K562 (cell line): ENCODE measurements around the gene HIPK1. TPM values are rescaled to one million over a fixed set of nuclear protein-coding genes. Genes with fewer than 3 reads are reported as not detected.

ENCODE experiments used
- ATAC-seq: fragments of 200-7000 bp; cut with Tn5 transposase; 3 replicates; pipeline ENCODE4 v1.9.1; 2020; ENCODE audit warnings: moderate library complexity
- BruUV-seq: library from RNA; stranded (reverse); fragments of 400-500 nt; replicated peaks from 2 replicates; lab custom pipeline; 2021; lab: Mats Ljungman, UMichigan
- CTCF ChIA-PET: fragments of 300-600 bp; formaldehyde crosslinking; extraction: SDS; loops from one replicate; lab custom pipeline; 2021; ENCODE audit warnings: low intra/inter-chr PET ratio; lab: Yijun Ruan, JAX
- POLR2A ChIA-PET: fragments of 300-600, 350-650 bp; sonication (Branson Sonifier 250); formaldehyde crosslinking; extraction: SDS; loops from one replicate; lab custom pipeline; 2021; ENCODE audit warnings: antibody characterized with exemption, inconsistent platforms; lab: Yijun Ruan, JAX
- DNase-seq, 4 experiments: peaks; one replicate each; pipeline versions ENCODE4 v3.0.0 to v3.0.0-alpha.2; 2011 to 2018; ENCODE audit warnings: low spot score in 3 of 4, mixed read lengths in 3 of 4; ENCODE audit errors: extremely low read depth in 1 of 4
- FAIRE-seq: peaks from 2 replicates; lab custom pipeline; 2011; peaks lifted over from hg19 to GRCh38; lab: Jason Lieb, UNC
- H2AFZ ChIP-seq: 2 replicates; pipeline ENCODE4 v1.6.0; 2011; ENCODE audit warnings: low read depth, low read length, control low read depth, inconsistent platforms
- H3K27ac ChIP-seq: fragments of 200-600 bp; 3 replicates; pipeline ENCODE4 v1.8.0; 2011; ENCODE audit warnings: low read depth, mild to moderate bottlenecking, control low read depth, inconsistent platforms, low read length, moderate library complexity, mixed read lengths; ENCODE audit errors: extremely low read depth
- H3K27me3 ChIP-seq, 2 experiments: fragments of 300-600 bp in 1 of 2; 2 replicates in 1 of 2; 3 replicates in 1 of 2; pipeline versions ENCODE4 v1.6.0 to v1.8.0; 2011; ENCODE audit warnings: inconsistent platforms in 2 of 2, low read length in 2 of 2, mild to moderate bottlenecking in 1 of 2, mixed read lengths in 1 of 2, moderate library complexity in 1 of 2; ENCODE audit not compliant: control insufficient read depth in 2 of 2, insufficient read depth in 2 of 2
- H3K36me3 ChIP-seq: fragments of 300-600 bp; 3 replicates; pipeline ENCODE4 v1.8.0; 2011; ENCODE audit warnings: mild to moderate bottlenecking, low read length, inconsistent platforms; ENCODE audit not compliant: control insufficient read depth, insufficient read depth
- H3K4me1 ChIP-seq, 2 experiments: fragments of 200-600 bp in 1 of 2; replicated peaks in 1 of 2; 2 replicates in 1 of 2; 3 replicates in 1 of 2; pipeline versions ENCODE4 v1.5.1 to v1.8.0; 2011; ENCODE audit warnings: inconsistent platforms in 2 of 2, low read length in 2 of 2, mild to moderate bottlenecking in 1 of 2, mixed read lengths in 1 of 2, moderate library complexity in 1 of 2; ENCODE audit not compliant: control insufficient read depth in 2 of 2, insufficient read depth in 2 of 2
- H3K4me2 ChIP-seq: 2 replicates; pipeline ENCODE4 v1.6.1; 2011; ENCODE audit warnings: low read length, control low read depth, inconsistent platforms, mixed read lengths; ENCODE audit not compliant: insufficient read depth
- H3K4me3 ChIP-seq: fragments of 200-600 bp; sonication (generic), shearing (Covaris generic); 2 replicates; pipeline ENCODE4 v1.5.1; 2016; ENCODE audit warnings: control low read depth, inconsistent platforms
- H3K79me2 ChIP-seq: fragments of 200-600 bp; 3 replicates; pipeline ENCODE4 v1.8.0; 2011; ENCODE audit warnings: low read length, inconsistent platforms; ENCODE audit not compliant: control insufficient read depth, insufficient read depth
- H3K9ac ChIP-seq, 2 experiments: 2 replicates each; pipeline versions ENCODE4 v1.6.0 to v1.6.1; 2011; ENCODE audit warnings: low read depth in 2 of 2, low read length in 2 of 2, control low read depth in 1 of 2, inconsistent platforms in 1 of 2, mild to moderate bottlenecking in 1 of 2, mixed read lengths in 1 of 2; ENCODE audit not compliant: insufficient read depth in 1 of 2
- H3K9me1 ChIP-seq: one replicate; pipeline ENCODE4 v1.6.0; 2011; ENCODE audit warnings: inconsistent platforms, mild to moderate bottlenecking, low read length, moderate library complexity; ENCODE audit not compliant: control insufficient read depth, insufficient read depth
- H3K9me3 ChIP-seq: replicated peaks from 2 replicates; pipeline ENCODE4 v1.5.1; 2011; ENCODE audit warnings: low read depth, low read length, inconsistent platforms; ENCODE audit not compliant: control insufficient read depth, insufficient read depth
- H4K20me1 ChIP-seq: replicated peaks from 2 replicates; pipeline ENCODE4 v1.6.1; 2011; ENCODE audit warnings: low read length, inconsistent platforms, mixed read lengths; ENCODE audit not compliant: control insufficient read depth, insufficient read depth
- ATF1 ChIP-seq, 2 experiments: fragments of 450-650 bp in 1 of 2; IDR thresholded peaks; 2 replicates each; pipeline ENCODE4 v1.6.1; 2016; ENCODE audit warnings: missing compliant biosample characterization in 1 of 2, missing genetic modification characterization in 1 of 2
- KLF6 ChIP-seq: fragments of 250-450 bp; sonication (Bioruptor Pico); IDR thresholded peaks from 2 replicates; pipeline ENCODE4 v1.4.0; 2020; ENCODE audit warnings: mild to moderate bottlenecking, moderate library complexity, borderline replicate concordance
- POLR2G ChIP-seq: fragments of 200-400 bp; formaldehyde crosslinking; IDR thresholded peaks from 2 replicates; pipeline ENCODE4 v1.6.1; 2017; ENCODE audit warnings: low read depth, mild to moderate bottlenecking, antibody characterized with exemption, low read length, moderate library complexity
- SMARCE1 ChIP-seq: fragments of 450-650 bp; IDR thresholded peaks from 2 replicates; pipeline ENCODE4 v1.7.1; 2016; ENCODE audit warnings: mild to moderate bottlenecking
- SNRNP70 ChIP-seq: fragments of 200-400 bp; formaldehyde crosslinking; optimal IDR thresholded peaks from 2 replicates; pipeline ENCODE3; 2017; ENCODE audit warnings: low read depth, low read length
- SRSF7 ChIP-seq: fragments of 200-400 bp; formaldehyde crosslinking; optimal IDR thresholded peaks from 2 replicates; pipeline ENCODE3; 2017; ENCODE audit warnings: mild to moderate bottlenecking, low read depth, low read length
- XRCC3 ChIP-seq: fragments of 450-650 bp; IDR thresholded peaks from 2 replicates; pipeline ENCODE4 v1.6.1; 2017; ENCODE audit warnings: mild to moderate bottlenecking, moderate library complexity
- ZC3H4 ChIP-seq: sonication (generic); formaldehyde crosslinking; IDR thresholded peaks from 2 replicates; pipeline ENCODE4 v1.9.0; 2021; ENCODE audit warnings: missing genetic modification reagents, borderline replicate concordance
- ZNF444 ChIP-seq: fragments of 250-450 bp; sonication (Bioruptor Pico); IDR thresholded peaks from 2 replicates; pipeline ENCODE4 v1.4.0; 2020; ENCODE audit warnings: mild to moderate bottlenecking, moderate library complexity
- ZNF586 ChIP-seq: fragments of 450-650 bp; formaldehyde crosslinking; conservative IDR thresholded peaks from 2 replicates; pipeline ENCODE4 v1.4.0; 2020; ENCODE audit warnings: mild to moderate bottlenecking, moderate library complexity
- ZNF77 ChIP-seq: fragments of 250-450 bp; sonication (Bioruptor Pico); IDR thresholded peaks from 2 replicates; pipeline ENCODE4 v1.5.0; 2020
- WGBS: fragments of 100-300 bp; shearing (Covaris generic); methylation state at CpG from one replicate; pipeline ENCODE4 v1.1.6; 2016; ENCODE audit warnings: low coverage, mixed read lengths; ENCODE audit not compliant: insufficient coverage; ENCODE audit errors: missing lambda C conversion rate; 5-methylcytosine and 5-hydroxymethylcytosine counted together
- in situ Hi-C: fragments of 300-500 bp; cut with MboI; formaldehyde crosslinking; loops from 4 replicates; pipeline ENCODE4 v1.15.0; 2018; ENCODE audit warnings: inconsistent platforms, mixed read lengths
- intact Hi-C: fragments of 100-400 bp; cut with micrococcal nuclease; formaldehyde crosslinking; loops from 2 replicates; pipeline ENCODE4 v1.14.2; 2022
- polyA plus RNA-seq, 8 experiments: library from polyadenylated mRNA; depleted of rRNA in 4 of 8; stranded (reverse) in 5 of 8; unstranded in 3 of 8; fragments of >200 nt; fragmentation: Nextera tagmentation in 2 of 8; fragmentation: Illumina TruSeq in 1 of 8; extraction: Ambion mirVana in 2 of 8; extraction: Trizol in 1 of 8; gene quantifications; 2 replicates each; pipeline versions ENCODE4 v1.2.1 to v1.2.3, GENCODE V29; 2011 to 2014; ENCODE audit warnings: inconsistent platforms in 1 of 8, missing spikeins in 1 of 8
- total RNA-seq, 7 experiments: library from RNA; depleted of rRNA in 6 of 7; stranded (reverse); fragments of >200 nt in 6 of 7; fragmentation: Illumina TruSeq in 2 of 7; extraction: Trizol in 2 of 7; gene quantifications; 2 replicates each; pipeline versions ENCODE4 v1.2.1 to v1.2.3, GENCODE V29; 2011 to 2021; ENCODE audit warnings: low replicate concordance in 1 of 7
- TF ChIP-seq, protein P1 (sequence below): fragments of 450-650 bp; IDR thresholded peaks from 2 replicates; pipeline ENCODE4 v1.6.1; 2016; ENCODE audit warnings: mild to moderate bottlenecking
- TF ChIP-seq, protein P2 (sequence below), 2 experiments: fragments of 450-650 bp in 1 of 2; sonication (generic) in 1 of 2; formaldehyde crosslinking; conservative IDR thresholded peaks; 2 replicates each; pipeline versions ENCODE4 v1.4.0 to v1.8.1; 2020 to 2022; ENCODE audit warnings: mild to moderate bottlenecking in 1 of 2, missing genetic modification reagents in 1 of 2
- TF ChIP-seq, protein P3 (sequence below): fragments of 450-650 bp; formaldehyde crosslinking; conservative IDR thresholded peaks from 2 replicates; pipeline ENCODE4 v1.4.0; 2022; ENCODE audit warnings: mild to moderate bottlenecking, missing genetic modification characterization
- TF ChIP-seq, protein P4 (sequence below), 2 experiments: fragments of 450-650 bp in 1 of 2; sonication (generic) in 1 of 2; formaldehyde crosslinking in 1 of 2; IDR thresholded peaks in 1 of 2; conservative IDR thresholded peaks in 1 of 2; 2 replicates each; pipeline versions ENCODE4 v1.6.1 to v1.8.1; 2016 to 2023; ENCODE audit warnings: mild to moderate bottlenecking in 2 of 2, moderate library complexity in 2 of 2, inconsistent platforms in 1 of 2, missing genetic modification reagents in 1 of 2

Gene HIPK1
- total and polyA plus RNA-seq, 9 of the 15 experiments (the other 6 are each of a cell fraction or from before 2014, with no cell fraction given), result 10.0 to 57.9 (median 29.6) TPM

GRCh38 chr1:113928187-113928930 is 765 bp upstream of the HIPK1 start:
- Histone ChIP-seq H3K4me1 (peaks cover 12 to 26% of the 10 kb centered on the region in 2 experiments), H3K9me1 (no peaks in the 10 kb centered on the region), H3K36me3 (peaks cover 7% of the 10 kb centered on the region; the same call in 1 of the 3 replicates), H2AFZ (peak overlapping the region; percentile 100), H3K27ac (peak overlapping the region; percentile 96), H3K4me2 (peak overlapping the region; percentile 98), H4K20me1 (peaks cover 10% of the 10 kb centered on the region), H3K79me2 (peaks cover 50% of the 10 kb centered on the region), H3K27me3 (no peaks in the 10 kb centered on the region), H3K4me3 (peak overlapping the region; percentile 70), H3K9me3 (no peaks in the 10 kb centered on the region), H3K9ac (peak overlapping the region; percentile 90 to 96; a peak in 3 of 4 replicates)
- 5% methylated on average over 6 of the region's 6 CpGs for WGBS
- ATAC-seq (peak; percentile 10; the same call in 2 of the 3 replicates), FAIRE-seq (peak; percentile 46), DNase-seq (peak in 1 of 4 experiments; percentile 42)
- in situ Hi-C loops, result no loop called here
- intact Hi-C loops, result loop anchor here (2.0 kb wide), 1 partner anchor 14 kb away; no protein-coding TSS in a partner anchor
- BruUV-seq, result no TSS peak
- POLR2A ChIA-PET, result interaction anchor here (0.7 to 5.2 kb wide), 13 partner anchors 10 to 1039 kb away, joined by 3 to 65 read pairs (median 17); partner anchors contain the start of genes AP4B1, DCLRE1B and PHTF1
- CTCF ChIA-PET, result no interaction called here
- TF ChIP-seq, protein P1, sequence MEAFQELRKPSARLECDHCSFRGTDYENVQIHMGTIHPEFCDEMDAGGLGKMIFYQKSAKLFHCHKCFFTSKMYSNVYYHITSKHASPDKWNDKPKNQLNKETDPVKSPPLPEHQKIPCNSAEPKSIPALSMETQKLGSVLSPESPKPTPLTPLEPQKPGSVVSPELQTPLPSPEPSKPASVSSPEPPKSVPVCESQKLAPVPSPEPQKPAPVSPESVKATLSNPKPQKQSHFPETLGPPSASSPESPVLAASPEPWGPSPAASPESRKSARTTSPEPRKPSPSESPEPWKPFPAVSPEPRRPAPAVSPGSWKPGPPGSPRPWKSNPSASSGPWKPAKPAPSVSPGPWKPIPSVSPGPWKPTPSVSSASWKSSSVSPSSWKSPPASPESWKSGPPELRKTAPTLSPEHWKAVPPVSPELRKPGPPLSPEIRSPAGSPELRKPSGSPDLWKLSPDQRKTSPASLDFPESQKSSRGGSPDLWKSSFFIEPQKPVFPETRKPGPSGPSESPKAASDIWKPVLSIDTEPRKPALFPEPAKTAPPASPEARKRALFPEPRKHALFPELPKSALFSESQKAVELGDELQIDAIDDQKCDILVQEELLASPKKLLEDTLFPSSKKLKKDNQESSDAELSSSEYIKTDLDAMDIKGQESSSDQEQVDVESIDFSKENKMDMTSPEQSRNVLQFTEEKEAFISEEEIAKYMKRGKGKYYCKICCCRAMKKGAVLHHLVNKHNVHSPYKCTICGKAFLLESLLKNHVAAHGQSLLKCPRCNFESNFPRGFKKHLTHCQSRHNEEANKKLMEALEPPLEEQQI, result no peak
- TF ChIP-seq XRCC3 (no peak), SRSF7 (no peak), ATF1 (CRISPR knock-in tag; IDR thresholded peaks at IDR 0.05) (no peak), ATF1 (tag; IDR thresholded peaks at IDR 0.05) (no peak), POLR2G (no peak), SMARCE1 (no peak), ZC3H4 (CRISPR knock-in tag) (0 out of 2 replicates have a peak, but pooled peaks have one; percentile 46), ZNF586 (CRISPR knock-in tag) (peak; percentile 58; the same call in 1 of the 2 replicates), KLF6 (CRISPR knock-in tag) (0 out of 2 replicates have a peak, but pooled peaks have one; percentile 28), SNRNP70 (no peak), ZNF444 (0 out of 2 replicates have a peak, but pooled peaks have one; percentile 33), ZNF77 (CRISPR knock-in tag) (no peak)
- TF ChIP-seq, protein P2, sequence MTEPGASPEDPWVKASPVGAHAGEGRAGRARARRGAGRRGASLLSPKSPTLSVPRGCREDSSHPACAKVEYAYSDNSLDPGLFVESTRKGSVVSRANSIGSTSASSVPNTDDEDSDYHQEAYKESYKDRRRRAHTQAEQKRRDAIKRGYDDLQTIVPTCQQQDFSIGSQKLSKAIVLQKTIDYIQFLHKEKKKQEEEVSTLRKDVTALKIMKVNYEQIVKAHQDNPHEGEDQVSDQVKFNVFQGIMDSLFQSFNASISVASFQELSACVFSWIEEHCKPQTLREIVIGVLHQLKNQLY (CRISPR knock-in tag; conservative IDR thresholded peaks at IDR 0.05), result 0 out of 4 replicates have a peak, but pooled peaks of 1 of the 2 experiments have one; percentile 18
- TF ChIP-seq, protein P3, sequence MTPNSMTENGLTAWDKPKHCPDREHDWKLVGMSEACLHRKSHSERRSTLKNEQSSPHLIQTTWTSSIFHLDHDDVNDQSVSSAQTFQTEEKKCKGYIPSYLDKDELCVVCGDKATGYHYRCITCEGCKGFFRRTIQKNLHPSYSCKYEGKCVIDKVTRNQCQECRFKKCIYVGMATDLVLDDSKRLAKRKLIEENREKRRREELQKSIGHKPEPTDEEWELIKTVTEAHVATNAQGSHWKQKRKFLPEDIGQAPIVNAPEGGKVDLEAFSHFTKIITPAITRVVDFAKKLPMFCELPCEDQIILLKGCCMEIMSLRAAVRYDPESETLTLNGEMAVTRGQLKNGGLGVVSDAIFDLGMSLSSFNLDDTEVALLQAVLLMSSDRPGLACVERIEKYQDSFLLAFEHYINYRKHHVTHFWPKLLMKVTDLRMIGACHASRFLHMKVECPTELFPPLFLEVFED (CRISPR knock-in tag), result 0 out of 2 replicates have a peak, but pooled peaks have one; percentile 21
- TF ChIP-seq, protein P4, sequence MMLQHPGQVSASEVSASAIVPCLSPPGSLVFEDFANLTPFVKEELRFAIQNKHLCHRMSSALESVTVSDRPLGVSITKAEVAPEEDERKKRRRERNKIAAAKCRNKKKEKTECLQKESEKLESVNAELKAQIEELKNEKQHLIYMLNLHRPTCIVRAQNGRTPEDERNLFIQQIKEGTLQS (IDR thresholded peaks at IDR 0.05), result no peak
- TF ChIP-seq, protein P4 (CRISPR knock-in tag; conservative IDR thresholded peaks at IDR 0.05), result no peak
